Breast epithelium (tissue), 3 donors: ENCODE data around the gene ERGIC2.

Experiments
- POLR2A ChIP-seq: fragments of 450-650 bp; IDR thresholded peaks from one replicate; pipeline ENCODE4 v1.6.1; 2016; ENCODE audit warnings: antibody characterized with exemption, mild to moderate bottlenecking, moderate library complexity
- TF ChIP-seq, protein P1 (sequence below), 3 donors: fragments of 450-650 bp; IDR thresholded peaks; one replicate each; pipeline ENCODE4 v1.5.1; 2016 to 2017; ENCODE audit warnings: antibody characterized with exemption in 3 of 3, mild to moderate bottlenecking in 3 of 3, moderate library complexity in 3 of 3

DNA sequence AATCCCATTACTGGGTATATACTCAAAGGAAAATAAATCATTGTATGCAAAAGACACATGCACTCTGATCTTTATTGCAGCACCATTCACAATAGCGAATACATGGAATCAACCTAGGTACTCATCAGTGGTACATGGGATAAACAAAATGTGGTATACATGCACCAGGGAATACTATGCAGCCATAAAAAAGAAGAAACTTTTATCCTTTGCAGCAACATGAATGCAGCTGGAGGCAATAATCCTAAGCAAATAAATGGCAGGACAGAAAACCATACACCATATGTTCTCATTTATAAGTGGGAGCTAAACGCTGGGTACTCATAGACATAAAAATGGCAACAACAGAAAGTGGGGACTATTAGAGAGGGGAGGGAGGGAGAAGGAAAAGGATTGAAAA lies 15.9 kb downstream of the ERGIC2 start:
- TF ChIP-seq, protein P1, sequence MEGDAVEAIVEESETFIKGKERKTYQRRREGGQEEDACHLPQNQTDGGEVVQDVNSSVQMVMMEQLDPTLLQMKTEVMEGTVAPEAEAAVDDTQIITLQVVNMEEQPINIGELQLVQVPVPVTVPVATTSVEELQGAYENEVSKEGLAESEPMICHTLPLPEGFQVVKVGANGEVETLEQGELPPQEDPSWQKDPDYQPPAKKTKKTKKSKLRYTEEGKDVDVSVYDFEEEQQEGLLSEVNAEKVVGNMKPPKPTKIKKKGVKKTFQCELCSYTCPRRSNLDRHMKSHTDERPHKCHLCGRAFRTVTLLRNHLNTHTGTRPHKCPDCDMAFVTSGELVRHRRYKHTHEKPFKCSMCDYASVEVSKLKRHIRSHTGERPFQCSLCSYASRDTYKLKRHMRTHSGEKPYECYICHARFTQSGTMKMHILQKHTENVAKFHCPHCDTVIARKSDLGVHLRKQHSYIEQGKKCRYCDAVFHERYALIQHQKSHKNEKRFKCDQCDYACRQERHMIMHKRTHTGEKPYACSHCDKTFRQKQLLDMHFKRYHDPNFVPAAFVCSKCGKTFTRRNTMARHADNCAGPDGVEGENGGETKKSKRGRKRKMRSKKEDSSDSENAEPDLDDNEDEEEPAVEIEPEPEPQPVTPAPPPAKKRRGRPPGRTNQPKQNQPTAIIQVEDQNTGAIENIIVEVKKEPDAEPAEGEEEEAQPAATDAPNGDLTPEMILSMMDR (IDR thresholded peaks at IDR 0.05) = no peak
- no peak for TF ChIP-seq POLR2A
